B cell (primary cell): ENCODE data around the gene ABCG1.

ENCODE experiments used
- EZH2 ChIP-seq: IDR thresholded peaks from 2 replicates; pipeline ENCODE4 v1.6.1; 2012; ENCODE audit warnings: borderline replicate concordance, low read depth, mild to moderate bottlenecking, moderate library complexity, low read length; ENCODE audit not compliant: insufficient read depth, poor library complexity, severe bottlenecking
- TF ChIP-seq, protein P1 (sequence below): fragments of 200-600 bp; IDR thresholded peaks from one replicate; pipeline ENCODE4 v1.8.0; 2022; ENCODE audit warnings: antibody characterized with exemption, mild to moderate bottlenecking

DNA sequence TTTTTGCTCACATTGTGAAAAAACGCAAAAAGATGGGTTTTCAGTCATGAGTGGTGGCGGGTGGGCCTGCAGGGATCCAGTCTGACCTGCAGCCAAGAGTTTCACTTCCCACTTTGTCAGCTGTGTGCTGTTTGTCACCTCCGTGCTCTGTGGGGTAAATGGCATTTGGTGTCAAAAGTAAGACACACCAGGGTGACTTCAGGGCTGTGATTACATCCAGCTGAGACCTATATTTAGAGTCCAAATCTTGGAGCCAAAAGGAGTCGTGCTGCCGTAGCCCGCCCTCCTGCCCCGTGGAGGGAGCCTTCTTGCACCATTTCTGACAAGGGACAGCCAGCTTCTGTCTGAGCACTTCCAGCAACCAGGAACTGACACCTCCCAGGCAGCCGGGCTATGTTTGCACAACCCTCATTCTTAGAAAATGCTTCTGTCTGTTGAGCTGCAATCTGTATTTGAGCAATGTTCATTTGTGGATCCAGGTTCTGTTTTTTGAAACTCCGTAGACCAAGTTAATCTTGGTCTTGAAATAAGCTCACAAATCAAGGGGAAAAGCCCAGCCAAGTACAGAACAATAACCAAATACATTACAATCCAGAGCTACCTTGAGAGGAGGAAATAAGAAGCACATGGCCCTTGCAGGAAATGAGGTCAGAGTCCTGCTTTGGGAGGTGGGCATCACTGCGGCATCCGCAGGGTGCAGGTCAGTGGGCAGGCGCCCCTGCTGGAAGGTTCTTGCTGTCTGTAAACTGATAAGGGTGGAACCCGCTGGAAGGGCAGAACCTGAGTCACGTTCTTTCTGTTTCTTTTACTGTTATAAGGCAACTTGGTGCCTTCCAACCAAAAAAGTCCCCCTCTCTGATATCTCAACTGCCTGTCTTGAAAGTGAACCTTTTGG is 14.4 kb downstream of the ABCG1 start:
- TF ChIP-seq, protein P1, sequence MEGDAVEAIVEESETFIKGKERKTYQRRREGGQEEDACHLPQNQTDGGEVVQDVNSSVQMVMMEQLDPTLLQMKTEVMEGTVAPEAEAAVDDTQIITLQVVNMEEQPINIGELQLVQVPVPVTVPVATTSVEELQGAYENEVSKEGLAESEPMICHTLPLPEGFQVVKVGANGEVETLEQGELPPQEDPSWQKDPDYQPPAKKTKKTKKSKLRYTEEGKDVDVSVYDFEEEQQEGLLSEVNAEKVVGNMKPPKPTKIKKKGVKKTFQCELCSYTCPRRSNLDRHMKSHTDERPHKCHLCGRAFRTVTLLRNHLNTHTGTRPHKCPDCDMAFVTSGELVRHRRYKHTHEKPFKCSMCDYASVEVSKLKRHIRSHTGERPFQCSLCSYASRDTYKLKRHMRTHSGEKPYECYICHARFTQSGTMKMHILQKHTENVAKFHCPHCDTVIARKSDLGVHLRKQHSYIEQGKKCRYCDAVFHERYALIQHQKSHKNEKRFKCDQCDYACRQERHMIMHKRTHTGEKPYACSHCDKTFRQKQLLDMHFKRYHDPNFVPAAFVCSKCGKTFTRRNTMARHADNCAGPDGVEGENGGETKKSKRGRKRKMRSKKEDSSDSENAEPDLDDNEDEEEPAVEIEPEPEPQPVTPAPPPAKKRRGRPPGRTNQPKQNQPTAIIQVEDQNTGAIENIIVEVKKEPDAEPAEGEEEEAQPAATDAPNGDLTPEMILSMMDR: peak; percentile 69
- no peak for TF ChIP-seq EZH2
